Hepatocyte (in vitro differentiated cells): Measurements from ENCODE around the gene CSN3. TPM values are rescaled to one million over a fixed set of nuclear protein-coding genes. Genes with fewer than 3 reads are reported as not detected.
"Not testable (repeated sequence)": the region's sequence is repeated elsewhere in the genome, so short reads cannot be mapped to it uniquely, and the experiment has no call there.

Source experiments
- DNase-seq: peaks from one replicate; pipeline ENCODE4 v3.0.0-alpha.2; 2016; ENCODE audit warnings: low spot score
- H2AFZ ChIP-seq: fragments of 200-600 bp; sonication (generic); 2 replicates; pipeline ENCODE4 v1.6.0; 2016; ENCODE audit warnings: antibody characterized with exemption, mild to moderate bottlenecking
- H3K27ac ChIP-seq: fragments of 200-600 bp; sonication (generic); 2 replicates; pipeline ENCODE4 v1.5.1; 2016; ENCODE audit warnings: mild to moderate bottlenecking
- H3K27me3 ChIP-seq: fragments of 200-600 bp; sonication (generic); 2 replicates; pipeline ENCODE4 v1.6.1; 2016
- H3K36me3 ChIP-seq: fragments of 200-600 bp; sonication (generic); replicated peaks from 2 replicates; pipeline ENCODE4 v1.5.1; 2016; ENCODE audit warnings: low read depth; ENCODE audit not compliant: insufficient read depth
- H3K4me1 ChIP-seq: fragments of 200-600 bp; sonication (generic); 2 replicates; pipeline ENCODE4 v1.5.1; 2016; ENCODE audit warnings: mild to moderate bottlenecking, moderate library complexity; ENCODE audit not compliant: insufficient read depth
- H3K4me2 ChIP-seq: fragments of 200-600 bp; sonication (generic); 2 replicates; pipeline ENCODE4 v1.6.0; 2016
- H3K4me3 ChIP-seq: fragments of 200-600 bp; sonication (generic); 2 replicates; pipeline ENCODE4 v1.5.1; 2016; ENCODE audit warnings: mild to moderate bottlenecking
- H3K79me2 ChIP-seq: fragments of 200-600 bp; sonication (generic); 2 replicates; pipeline ENCODE4 v1.6.0; 2017; ENCODE audit warnings: mild to moderate bottlenecking
- H3K9me2 ChIP-seq: fragments of 200-600 bp; sonication (generic); replicated peaks from 2 replicates; pipeline ENCODE4 v1.6.0; 2017; ENCODE audit warnings: mild to moderate bottlenecking; ENCODE audit not compliant: insufficient read depth
- H3K9me3 ChIP-seq: fragments of 200-600 bp; sonication (generic); 2 replicates; pipeline ENCODE4 v1.5.1; 2016; ENCODE audit warnings: low read depth, mild to moderate bottlenecking
- H4K20me1 ChIP-seq: fragments of 200-600 bp; sonication (generic); 2 replicates; pipeline ENCODE4 v1.6.0; 2016; ENCODE audit warnings: mild to moderate bottlenecking; ENCODE audit not compliant: insufficient read depth, poor library complexity, severe bottlenecking
- EZH2 ChIP-seq: fragments of 200-600 bp; sonication (generic); IDR thresholded peaks from 2 replicates; pipeline ENCODE4 v1.6.1; 2016; ENCODE audit warnings: antibody characterized with exemption, mild to moderate bottlenecking, borderline replicate concordance
- EZH2phosphoT487 ChIP-seq: fragments of 200-600 bp; sonication (generic); IDR thresholded peaks from one replicate; pipeline ENCODE4 v1.6.1; 2018; ENCODE audit warnings: antibody characterized with exemption, mild to moderate bottlenecking, low read depth, moderate library complexity; ENCODE audit not compliant: unreplicated experiment, severe bottlenecking
- WGBS: methylation state at CpG from one replicate; pipeline ENCODE4 v1.1.6; 2016; ENCODE audit warnings: low lambda C conversion rate; ENCODE audit errors: missing lambda C conversion rate; 5-methylcytosine and 5-hydroxymethylcytosine counted together
- polyA plus RNA-seq: library from polyadenylated mRNA; unstranded; fragments of >200 nt; fragmentation: Nextera tagmentation; extraction: Ambion mirVana; gene quantifications from 2 replicates; pipeline ENCODE4 v1.2.1, GENCODE V29; 2016
- total RNA-seq: library from RNA; depleted of rRNA; stranded (reverse); fragments of >200 nt; gene quantifications from 2 replicates; pipeline ENCODE4 v1.2.3, GENCODE V29; 2014
- TF ChIP-seq, protein P1 (sequence below): fragments of 200-600 bp; sonication (generic); IDR thresholded peaks from 2 replicates; pipeline ENCODE4 v1.5.1; 2016; ENCODE audit warnings: antibody characterized with exemption, mild to moderate bottlenecking; ENCODE audit not compliant: poor library complexity

The CSN3 gene, protein sequence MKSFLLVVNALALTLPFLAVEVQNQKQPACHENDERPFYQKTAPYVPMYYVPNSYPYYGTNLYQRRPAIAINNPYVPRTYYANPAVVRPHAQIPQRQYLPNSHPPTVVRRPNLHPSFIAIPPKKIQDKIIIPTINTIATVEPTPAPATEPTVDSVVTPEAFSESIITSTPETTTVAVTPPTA
- total RNA-seq (not detected in 2 replicates), polyA plus RNA-seq (1.3 TPM in 1 of 2 replicates, not detected in the other)

DNA sequence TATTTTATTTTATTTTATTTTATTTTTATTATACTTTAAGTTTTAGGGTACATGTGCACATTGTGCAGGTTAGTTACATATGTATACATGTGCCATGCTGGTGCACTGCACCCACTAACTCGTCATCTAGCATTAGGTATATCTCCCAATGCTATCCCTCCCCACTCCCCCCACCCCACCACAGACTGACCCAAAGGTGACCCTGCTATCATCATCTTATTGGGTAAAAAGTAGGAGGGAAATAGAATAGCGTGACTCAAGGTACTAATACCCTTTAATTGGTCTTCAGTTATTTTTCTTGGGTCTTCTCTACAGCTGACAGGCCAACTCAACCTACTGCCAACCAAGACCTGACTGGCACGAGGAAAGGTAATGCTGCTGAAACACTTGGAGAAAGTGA lies at the start of gene CSN3:
TSS of gene CSN3 (plus strand) at position 301 of the 400 bp plus-strand sequence. CDS start 2,223 bp downstream, outside the sequence.
- 91% methylated on average over 3 of the region's 3 CpGs for WGBS
- not testable (repeated sequence) for H3K27ac ChIP-seq, DNase-seq, H3K36me3 ChIP-seq, H3K79me2 ChIP-seq, H3K9me3 ChIP-seq, H3K4me2 ChIP-seq, H3K4me3 ChIP-seq, H4K20me1 ChIP-seq, H2AFZ ChIP-seq, H3K27me3 ChIP-seq, H3K9me2 ChIP-seq
- H3K4me1 ChIP-seq = peaks cover 16% of the 10 kb centered on the region

DNA sequence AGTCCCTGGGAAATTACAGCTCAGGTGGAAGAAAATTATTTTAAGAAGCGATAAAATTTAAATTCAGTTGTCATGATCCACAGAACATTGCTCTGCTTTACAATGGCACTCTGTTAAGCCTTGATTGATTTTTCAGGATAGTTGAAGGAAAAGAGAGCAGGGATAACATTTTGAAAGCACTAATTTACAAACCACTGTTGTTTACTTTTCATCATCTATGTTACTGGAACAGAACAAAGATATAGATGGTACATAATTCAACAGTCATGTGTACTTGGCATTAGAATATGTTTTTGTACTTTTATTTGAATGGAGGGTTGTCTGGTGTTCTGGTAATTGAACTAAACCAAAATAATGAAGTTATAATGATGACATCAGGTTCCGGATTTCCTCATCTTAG lies 49.5 kb upstream of the CSN3 start:
- Histone ChIP-seq H3K79me2 (no peaks in the 10 kb centered on the region), H3K9me3 (no peaks in the 10 kb centered on the region), H3K4me1 (peaks cover 3% of the 10 kb centered on the region)

DNA sequence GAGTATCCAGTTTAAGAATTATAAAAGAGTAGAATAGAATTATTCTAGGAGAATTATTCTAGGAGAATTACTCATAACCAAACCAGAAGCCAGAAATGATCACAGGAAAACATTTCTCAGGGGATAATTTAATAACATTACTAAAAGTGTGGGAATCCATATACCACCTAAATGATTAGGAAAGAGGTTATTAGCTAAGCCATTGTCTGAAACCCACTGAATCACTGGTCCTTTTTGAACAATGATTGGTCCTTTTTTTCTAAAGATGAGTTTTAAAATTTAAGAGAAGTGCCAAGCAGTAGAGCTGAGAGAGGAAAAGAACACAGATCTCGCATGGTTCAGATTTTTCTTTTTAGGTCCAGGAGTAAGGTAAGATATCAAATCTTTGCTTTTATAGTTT lies 47.0 kb upstream of the CSN3 start, which contains the start of gene ODAM:
TSS of gene ODAM (plus strand) at position 301 of the 400 bp plus-strand sequence. CDS start 819 bp downstream, outside the sequence.
- no peak for TF ChIP-seq EZH2
- TF ChIP-seq, protein P1, sequence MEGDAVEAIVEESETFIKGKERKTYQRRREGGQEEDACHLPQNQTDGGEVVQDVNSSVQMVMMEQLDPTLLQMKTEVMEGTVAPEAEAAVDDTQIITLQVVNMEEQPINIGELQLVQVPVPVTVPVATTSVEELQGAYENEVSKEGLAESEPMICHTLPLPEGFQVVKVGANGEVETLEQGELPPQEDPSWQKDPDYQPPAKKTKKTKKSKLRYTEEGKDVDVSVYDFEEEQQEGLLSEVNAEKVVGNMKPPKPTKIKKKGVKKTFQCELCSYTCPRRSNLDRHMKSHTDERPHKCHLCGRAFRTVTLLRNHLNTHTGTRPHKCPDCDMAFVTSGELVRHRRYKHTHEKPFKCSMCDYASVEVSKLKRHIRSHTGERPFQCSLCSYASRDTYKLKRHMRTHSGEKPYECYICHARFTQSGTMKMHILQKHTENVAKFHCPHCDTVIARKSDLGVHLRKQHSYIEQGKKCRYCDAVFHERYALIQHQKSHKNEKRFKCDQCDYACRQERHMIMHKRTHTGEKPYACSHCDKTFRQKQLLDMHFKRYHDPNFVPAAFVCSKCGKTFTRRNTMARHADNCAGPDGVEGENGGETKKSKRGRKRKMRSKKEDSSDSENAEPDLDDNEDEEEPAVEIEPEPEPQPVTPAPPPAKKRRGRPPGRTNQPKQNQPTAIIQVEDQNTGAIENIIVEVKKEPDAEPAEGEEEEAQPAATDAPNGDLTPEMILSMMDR = no peak
- TF ChIP-seq EZH2phosphoT487 = no peak
- H2AFZ ChIP-seq = no peak within 1 kb of the TSS
- no peak for DNase-seq
- no peak within 1 kb of the TSS for H3K27ac ChIP-seq
- H3K36me3 ChIP-seq = no peaks in the 10 kb centered on the region
- no peaks in the 10 kb centered on the region for H4K20me1 ChIP-seq
- H3K9me2 ChIP-seq = no peaks in the 10 kb centered on the region
- WGBS = 100% methylated on average over 1 of the region's 1 CpG
- peaks cover 12% of the 10 kb centered on the region for H3K4me1 ChIP-seq
- no peaks in the 10 kb centered on the region for H3K9me3 ChIP-seq
- no peaks in the 10 kb centered on the region for H3K79me2 ChIP-seq
- H3K4me2 ChIP-seq = no peak within 1 kb of the TSS
- H3K27me3 ChIP-seq = no peaks in the 10 kb centered on the region
- H3K4me3 ChIP-seq = no peak within 1 kb of the TSS

More for the DNA sequence above, 49.5 kb upstream of the CSN3 start:
- TF ChIP-seq EZH2phosphoT487 (no peak), EZH2 (no peak)
- TF ChIP-seq, protein P1 = no peak
- Histone ChIP-seq H3K9me2 (no peaks in the 10 kb centered on the region), H2AFZ (no peak overlapping the region), H4K20me1 (no peaks in the 10 kb centered on the region), H3K27ac (no peak overlapping the region), H3K27me3 (no peaks in the 10 kb centered on the region), H3K4me2 (no peak overlapping the region), H3K4me3 (no peak overlapping the region), H3K36me3 (no peaks in the 10 kb centered on the region)
- WGBS = 100% methylated on average over 2 of the region's 2 CpGs
- DNase-seq = no peak

DNA sequence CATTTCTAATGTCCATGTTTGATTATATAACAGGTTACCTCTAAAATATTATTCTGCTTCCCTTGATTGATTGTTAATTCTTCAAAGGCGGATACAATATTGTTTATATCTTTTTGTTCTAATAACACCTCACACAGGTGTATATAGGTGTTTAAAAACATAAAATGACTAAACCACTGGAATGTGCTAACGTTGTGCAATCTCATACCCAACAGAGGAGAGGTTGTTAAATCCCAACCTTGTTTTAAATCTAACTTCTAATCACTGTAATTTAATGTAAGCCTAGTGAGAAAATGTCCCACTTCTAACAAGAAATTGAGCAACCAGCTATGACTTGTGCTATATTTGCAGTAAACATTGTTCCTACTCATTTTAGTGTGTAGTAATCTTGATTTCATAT lies 45.5 kb upstream of the CSN3 start:
- no peak overlapping the region for H3K4me3 ChIP-seq
- no peak overlapping the region for H3K27ac ChIP-seq
- no peaks in the 10 kb centered on the region for H4K20me1 ChIP-seq
- no peaks in the 10 kb centered on the region for H3K36me3 ChIP-seq
- no peaks in the 10 kb centered on the region for H3K27me3 ChIP-seq
- 75% methylated on average over 2 of the region's 2 CpGs for WGBS
- H2AFZ ChIP-seq = no peak overlapping the region
- no peaks in the 10 kb centered on the region for H3K79me2 ChIP-seq
- DNase-seq = no peak
- H3K9me3 ChIP-seq = no peaks in the 10 kb centered on the region
- no peak overlapping the region for H3K4me2 ChIP-seq
- TF ChIP-seq EZH2 (no peak), EZH2phosphoT487 (no peak)
- TF ChIP-seq, protein P1 = no peak
- no peaks in the 10 kb centered on the region for H3K9me2 ChIP-seq
- peaks cover 12% of the 10 kb centered on the region for H3K4me1 ChIP-seq
